ENCODE results near the gene NELFA.
A peak's percentile ranks its signal among the peaks of the same experiment; 100 is the strongest.

Gene NELFA

DNA sequence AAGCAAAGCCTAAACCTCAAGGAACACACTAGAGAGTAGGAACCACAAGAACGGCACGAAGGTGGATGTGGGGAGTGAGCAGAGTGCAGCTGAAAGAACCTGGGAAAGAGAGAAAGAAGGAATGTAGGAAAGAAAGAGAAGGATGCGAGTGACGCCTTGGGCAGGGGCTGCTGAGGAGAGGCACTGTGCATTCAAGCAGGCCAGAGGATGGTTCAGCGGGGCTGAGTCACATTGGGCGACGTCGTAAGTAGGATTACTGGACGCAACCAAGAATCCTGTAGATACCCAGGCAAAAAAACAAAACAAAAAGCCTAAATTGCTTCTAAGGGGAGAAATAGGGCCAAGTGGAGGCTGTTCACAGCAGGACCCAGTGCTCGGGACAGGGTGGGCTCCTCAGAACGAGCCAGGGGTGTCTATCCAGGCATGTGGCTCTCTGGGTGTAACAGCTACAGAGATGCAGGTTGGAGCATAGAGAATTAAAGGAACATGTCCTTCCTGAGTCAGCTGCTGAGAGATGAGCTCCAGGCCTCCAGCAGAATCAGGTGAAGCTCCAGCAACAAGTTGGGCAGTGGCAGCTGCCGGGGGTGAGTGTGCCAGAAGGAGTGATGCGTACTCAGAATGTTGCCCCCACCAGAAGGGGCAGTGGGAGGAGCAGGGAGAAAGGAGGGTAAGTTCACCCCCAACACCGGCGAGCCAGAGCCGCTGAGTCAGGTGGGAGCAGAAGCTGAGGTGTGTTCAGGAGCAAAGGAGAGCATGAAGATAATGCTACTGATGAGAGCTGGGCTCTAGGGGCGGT lies 38.6 kb downstream of the NELFA start:
- FAIRE-seq: no peak
- no peak for DNase-seq (ENCODE audit: insufficient read length, low spot score)

- DNase-seq (ENCODE audit: insufficient read length, low spot score) (no peak), FAIRE-seq (no peak)
Observed at GRCh38 chr4:1968686-1969295, 40.0 kb downstream of the NELFA start.

DNA sequence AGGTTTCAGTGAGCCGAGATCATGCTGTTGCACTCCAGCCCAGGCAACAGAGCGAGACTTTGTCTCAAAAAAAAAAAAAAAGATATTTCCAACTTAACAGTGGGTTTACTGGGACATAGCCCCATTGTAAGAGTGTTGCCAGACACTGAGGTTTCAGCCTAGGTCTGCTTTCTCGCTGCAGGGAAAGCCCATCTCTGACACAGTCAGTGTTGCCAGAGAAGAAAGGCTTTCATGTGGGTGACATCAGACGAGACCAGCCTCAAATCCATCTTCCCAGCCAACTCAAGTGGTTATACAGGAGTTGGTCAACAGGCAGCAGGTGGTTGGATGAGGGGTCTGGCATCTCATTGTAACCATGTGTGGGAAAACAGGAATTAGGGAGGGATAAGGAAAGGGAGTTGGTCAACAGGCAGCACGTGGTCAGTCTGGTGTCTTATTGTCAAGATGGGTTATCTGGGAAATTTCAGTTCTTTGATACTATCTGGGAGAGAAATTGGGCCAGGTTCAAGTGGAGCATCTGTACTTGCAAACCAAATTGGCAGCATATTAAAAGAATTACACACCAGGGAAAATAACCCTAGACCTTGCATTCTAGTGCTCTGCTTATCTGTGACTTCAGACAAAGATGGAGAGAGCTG lies 41.1 kb downstream of the NELFA start:
- DNase-seq (ENCODE audit: insufficient read length, low spot score) (no peak), FAIRE-seq (no peak)

GRCh38 chr4:1964971-1965370 lies 43.8 kb downstream of the NELFA start:
- DNase-seq (ENCODE audit: insufficient read length, low spot score): no peak
- FAIRE-seq: no peak

DNA sequence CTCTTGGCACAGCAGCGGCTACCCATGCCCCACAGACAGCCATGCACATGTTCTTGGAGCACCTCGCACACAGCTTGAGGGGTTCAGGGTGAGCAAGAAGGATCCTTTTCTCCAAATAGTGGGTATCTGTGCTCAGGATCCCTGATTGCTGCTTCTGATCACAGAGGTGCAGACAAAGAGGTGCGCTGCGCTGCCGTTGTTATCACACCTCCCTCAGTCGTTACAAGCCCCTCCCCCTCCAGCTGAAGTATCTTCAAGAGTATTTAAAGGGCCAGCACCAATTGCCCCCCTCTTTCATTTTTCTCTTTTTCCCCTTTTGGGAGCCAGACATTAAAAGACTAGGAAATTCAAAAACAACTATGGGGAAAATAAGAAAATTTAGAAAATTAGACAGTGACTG lies 44.3 kb downstream of the NELFA start:
- DNase-seq (ENCODE audit: insufficient read length, low spot score) (no peak), FAIRE-seq (no peak)

GRCh38 chr4:1962980-1963379 lies 45.8 kb downstream of the NELFA start:
- FAIRE-seq: no peak
- no peak for DNase-seq (ENCODE audit: insufficient read length, low spot score)

DNA sequence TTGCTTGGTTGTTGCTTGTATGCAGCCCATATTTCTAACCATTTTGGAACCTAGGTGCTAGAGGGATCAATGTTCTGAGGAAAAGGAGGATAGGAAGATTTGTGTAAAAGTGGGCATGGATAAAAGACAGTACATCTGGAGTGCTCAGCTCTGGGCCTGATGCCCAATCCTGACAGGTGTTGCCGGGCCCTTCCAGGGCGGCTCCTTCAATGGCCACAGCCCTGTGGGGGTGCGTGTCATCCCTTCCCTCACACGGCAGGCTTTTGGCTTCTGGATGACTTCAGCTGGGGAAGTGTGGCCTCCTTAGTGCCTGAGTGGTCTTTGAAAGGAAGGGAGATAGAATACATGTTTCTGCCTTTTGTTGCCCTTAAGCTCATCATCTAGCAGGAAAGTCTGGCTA lies 47.2 kb downstream of the NELFA start:
- FAIRE-seq (no peak), DNase-seq (ENCODE audit: insufficient read length, low spot score) (no peak)

DNA sequence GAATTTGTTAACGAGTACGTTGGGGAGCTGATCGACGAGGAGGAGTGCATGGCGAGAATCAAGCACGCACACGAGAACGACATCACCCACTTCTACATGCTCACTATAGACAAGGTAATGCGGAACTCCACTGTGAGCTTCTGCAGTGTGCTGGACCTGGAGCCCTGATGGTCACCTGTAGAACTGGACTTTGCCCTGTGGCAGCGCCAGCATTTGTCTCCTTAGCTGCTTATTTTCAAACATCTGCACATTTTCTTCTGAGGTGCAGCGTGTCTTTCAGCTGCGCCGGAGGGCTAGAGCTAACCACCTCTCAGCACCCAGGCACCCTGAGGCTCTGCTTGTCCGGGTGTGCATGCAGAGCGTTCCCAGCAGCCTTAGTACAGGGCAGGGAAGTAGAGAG lies 47.7 kb downstream of the NELFA start:
- FAIRE-seq: peak; percentile 23
- no peak for DNase-seq (ENCODE audit: insufficient read length, low spot score)

- FAIRE-seq (no peak), DNase-seq (ENCODE audit: insufficient read length, low spot score) (no peak)
Observed at GRCh38 chr4:1960170-1960825, 48.5 kb downstream of the NELFA start.

DNA sequence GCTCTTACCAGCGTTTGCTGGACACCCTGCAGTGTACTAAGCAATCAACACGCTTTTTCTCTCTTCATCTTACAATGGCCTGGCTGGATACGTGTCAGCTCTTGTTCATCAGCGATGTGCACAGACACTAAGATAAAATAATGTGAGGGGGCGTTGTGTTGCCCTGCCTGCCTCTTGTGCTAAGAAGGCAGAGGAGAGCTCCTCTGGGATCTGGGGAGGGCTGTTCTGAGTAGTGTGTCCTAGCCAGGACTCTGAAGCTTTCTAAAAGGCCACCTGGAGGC lies 49.7 kb downstream of the NELFA start:
- DNase-seq (ENCODE audit: insufficient read length, low spot score): no peak
- no peak for FAIRE-seq

GRCh38 chr4:1958276-1959103 lies 50.3 kb downstream of the NELFA start:
- DNase-seq (ENCODE audit: insufficient read length, low spot score): no peak
- no peak for FAIRE-seq

DNA sequence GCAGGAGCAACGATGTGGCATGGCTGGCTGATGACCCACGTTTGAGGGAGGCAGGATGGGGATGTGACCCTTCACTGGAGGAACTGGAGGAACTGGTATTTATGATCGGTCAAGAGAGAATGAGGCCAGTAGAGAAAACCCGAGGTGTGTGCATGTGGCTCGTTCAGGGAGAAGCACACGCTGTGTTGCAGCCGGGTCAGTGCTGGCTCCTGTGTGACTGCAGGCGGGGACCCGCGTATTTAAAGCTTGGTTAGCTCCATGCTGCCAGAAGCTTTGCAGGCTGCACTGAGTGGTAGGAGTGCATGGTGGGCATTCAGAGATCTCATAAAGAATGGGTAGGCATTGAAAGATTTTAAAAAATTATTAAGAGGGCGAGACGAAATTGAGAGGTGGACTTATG lies 52.1 kb downstream of the NELFA start:
- no peak for FAIRE-seq

GRCh38 chr4:1953335-1953734 lies 55.4 kb downstream of the NELFA start:
- DNase-seq (ENCODE audit: insufficient read length, low spot score) (no peak), FAIRE-seq (no peak)

More for the DNA sequence above, 52.1 kb downstream of the NELFA start:
- DNase-seq (ENCODE audit: insufficient read length, low spot score): no peak

GRCh38 chr4:1952719-1953118 lies 56.1 kb downstream of the NELFA start:
- FAIRE-seq (no peak), DNase-seq (ENCODE audit: insufficient read length, low spot score) (no peak)

DNA sequence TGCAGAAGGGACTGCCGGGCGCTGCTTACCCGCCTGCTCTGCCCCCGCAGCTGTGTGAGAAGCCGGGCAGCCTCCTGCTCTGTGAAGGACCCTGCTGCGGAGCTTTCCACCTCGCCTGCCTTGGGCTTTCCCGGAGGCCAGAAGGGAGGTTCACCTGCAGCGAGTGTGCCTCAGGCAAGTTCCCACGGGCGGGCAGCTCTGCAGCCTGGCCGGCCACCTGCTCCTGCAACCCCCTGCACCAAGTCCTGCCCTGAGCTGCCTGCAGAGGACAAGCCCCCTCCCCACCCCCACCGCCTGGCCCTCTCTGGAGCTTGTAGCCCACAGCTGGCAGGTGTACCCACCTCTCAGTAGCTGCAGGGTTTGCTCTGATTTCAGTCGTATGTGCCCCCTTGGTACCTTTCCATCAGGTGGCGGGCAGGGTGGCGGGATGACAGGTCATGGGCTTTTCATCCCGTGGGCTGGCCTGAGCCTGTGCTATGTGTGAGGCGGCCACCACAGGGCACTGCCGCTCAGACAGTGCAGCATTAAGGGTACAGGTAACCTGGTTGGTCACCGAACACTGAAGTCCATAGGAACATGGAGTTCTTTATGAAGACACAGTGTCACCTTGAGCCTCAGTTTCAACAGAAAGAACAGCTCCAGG lies 56.6 kb downstream of the NELFA start:
- DNase-seq (ENCODE audit: insufficient read length, low spot score) (no peak), FAIRE-seq (no peak)

DNA sequence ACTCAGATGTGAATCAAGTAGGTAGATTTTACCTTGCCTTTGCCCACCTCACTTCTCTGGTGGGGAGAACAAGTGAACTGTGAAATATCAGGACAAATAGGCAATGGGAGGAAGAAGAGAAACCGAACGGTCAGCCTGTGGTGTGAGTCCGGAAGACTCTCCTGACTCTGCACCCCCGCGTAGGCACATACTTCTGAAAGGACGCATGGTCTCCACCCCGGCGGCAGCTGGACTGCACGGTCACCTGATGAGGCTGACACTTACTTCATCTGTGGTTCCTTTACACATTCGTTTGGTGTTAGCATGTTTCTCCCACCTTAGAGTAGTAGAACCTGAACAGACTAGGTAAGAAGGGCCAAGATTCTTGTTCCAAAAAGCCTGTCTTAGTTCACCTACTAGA lies 58.4 kb downstream of the NELFA start:
- FAIRE-seq: no peak
- DNase-seq (ENCODE audit: insufficient read length, low spot score): no peak

DNA sequence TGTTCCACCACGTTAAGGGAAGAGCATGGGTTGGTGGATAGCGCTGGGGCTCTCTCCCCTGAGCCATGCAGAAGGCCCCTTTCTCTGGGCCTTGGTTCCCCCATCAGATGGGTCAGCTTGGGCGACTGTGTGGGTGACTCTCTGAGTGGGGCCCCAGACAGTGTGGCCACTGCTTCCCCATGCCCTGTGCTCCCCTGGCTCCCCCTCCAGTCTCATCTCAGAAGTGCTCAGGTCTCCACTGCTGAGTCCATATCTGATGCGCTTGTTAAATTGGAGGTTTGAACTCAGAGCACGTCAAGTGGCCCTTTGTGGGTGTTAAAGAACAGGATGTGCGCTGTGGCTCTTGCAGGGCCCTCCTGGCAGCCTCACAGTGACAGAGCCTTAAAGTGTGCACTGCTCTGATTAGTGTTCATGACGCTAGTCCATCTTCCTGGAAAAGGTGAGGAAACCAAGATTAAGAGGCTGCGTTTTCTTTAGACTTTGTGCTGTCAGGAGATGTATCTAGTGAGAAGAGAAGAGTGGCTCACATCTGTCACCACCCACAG lies 59.8 kb downstream of the NELFA start:
- DNase-seq (ENCODE audit: insufficient read length, low spot score) (no peak), FAIRE-seq (no peak)

GRCh38 chr4:1948232-1948631 lies 60.5 kb downstream of the NELFA start:
- no peak for FAIRE-seq

GRCh38 chr4:1945912-1946311 lies 62.9 kb downstream of the NELFA start:
- DNase-seq (ENCODE audit: insufficient read length, low spot score): no peak
- FAIRE-seq: no peak

More at GRCh38 chr4:1948232-1948631, 60.5 kb downstream of the NELFA start:
- DNase-seq (ENCODE audit: insufficient read length, low spot score): no peak
